ENCODE data around the gene MOB1B. TPM values are rescaled to one million over a fixed set of nuclear protein-coding genes. Genes with fewer than 3 reads are reported as not detected.

Gene MOB1B
- total RNA-seq, 1 experiment from 2014 or later = 33.2 TPM

DNA sequence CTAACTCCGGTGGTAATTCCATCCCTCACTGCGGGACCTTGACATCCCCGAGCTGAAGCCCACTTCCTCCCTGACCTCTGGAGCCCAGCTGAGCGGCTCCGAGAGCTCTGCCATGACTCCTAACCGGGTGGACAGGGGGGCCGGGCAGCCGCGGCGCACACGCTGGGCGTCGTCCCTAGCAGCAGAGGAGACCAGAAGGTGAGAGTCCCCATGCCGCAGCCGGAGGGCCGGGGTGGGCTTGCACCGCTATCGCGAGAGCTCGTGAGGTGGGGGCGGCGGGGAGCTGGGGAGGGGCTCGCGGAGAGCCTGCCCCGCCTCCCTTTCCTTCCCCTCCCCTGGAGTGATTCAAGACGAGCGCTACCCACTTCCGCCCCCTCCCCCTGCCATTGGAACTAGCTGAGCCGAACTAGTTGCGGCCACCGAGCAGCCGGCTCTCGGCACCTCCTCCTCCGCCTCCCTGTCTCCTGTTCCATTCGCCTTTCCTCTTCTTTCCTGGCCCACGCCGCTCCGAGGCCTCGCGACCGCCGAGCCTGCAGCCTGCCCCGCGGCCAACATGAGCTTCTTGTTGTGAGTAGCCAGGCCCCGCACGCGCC, at the start of gene MOB1B (continued):
- TF ChIP-seq, protein P1, sequence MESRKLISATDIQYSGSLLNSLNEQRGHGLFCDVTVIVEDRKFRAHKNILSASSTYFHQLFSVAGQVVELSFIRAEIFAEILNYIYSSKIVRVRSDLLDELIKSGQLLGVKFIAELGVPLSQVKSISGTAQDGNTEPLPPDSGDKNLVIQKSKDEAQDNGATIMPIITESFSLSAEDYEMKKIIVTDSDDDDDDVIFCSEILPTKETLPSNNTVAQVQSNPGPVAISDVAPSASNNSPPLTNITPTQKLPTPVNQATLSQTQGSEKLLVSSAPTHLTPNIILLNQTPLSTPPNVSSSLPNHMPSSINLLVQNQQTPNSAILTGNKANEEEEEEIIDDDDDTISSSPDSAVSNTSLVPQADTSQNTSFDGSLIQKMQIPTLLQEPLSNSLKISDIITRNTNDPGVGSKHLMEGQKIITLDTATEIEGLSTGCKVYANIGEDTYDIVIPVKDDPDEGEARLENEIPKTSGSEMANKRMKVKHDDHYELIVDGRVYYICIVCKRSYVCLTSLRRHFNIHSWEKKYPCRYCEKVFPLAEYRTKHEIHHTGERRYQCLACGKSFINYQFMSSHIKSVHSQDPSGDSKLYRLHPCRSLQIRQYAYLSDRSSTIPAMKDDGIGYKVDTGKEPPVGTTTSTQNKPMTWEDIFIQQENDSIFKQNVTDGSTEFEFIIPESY (IDR thresholded peaks at IDR 0.05; ENCODE audit: extremely low read depth, insufficient replicate concordance, low read length) = peak; percentile 89
- TF ChIP-seq ZFX (IDR thresholded peaks at IDR 0.05) = peak; percentile 65

GRCh38 chr4:70855464-70855863, 46.7 kb upstream of the MOB1B start:
- ChIA-PET RAD21 (ENCODE audit: low non-redundant PET in 1 of 2, low total read pairs in 2 of 2, uncharacterized antibody in 2 of 2, unreplicated experiment in 2 of 2) (no interaction called here), POLR2A (no interaction called here), CTCF (no interaction called here)
- Histone ChIP-seq H4K20me1 (ENCODE audit: insufficient read depth) (no peaks in the 10 kb centered on the region), H3K9me2 (ENCODE audit: insufficient read depth) (no peaks in the 10 kb centered on the region), H3K4me1 (ENCODE audit: control insufficient read depth in 1 of 2, insufficient read depth in 2 of 2, low read length in 2 of 2) (no peaks in the 10 kb centered on the region), H3K27ac (ENCODE audit: low read depth, low read length) (no peak overlapping the region), H3K79me2 (ENCODE audit: insufficient read depth, low read length) (no peaks in the 10 kb centered on the region), H3K9me3 (ENCODE audit: control insufficient read depth in 1 of 2, insufficient read depth in 1 of 2, low read depth in 1 of 2, low read length in 2 of 2) (no peaks in the 10 kb centered on the region), H2AFZ (ENCODE audit: low read depth, low read length, poor library complexity, severe bottlenecking) (no peak overlapping the region), H3K9ac (ENCODE audit: low read length) (no peak overlapping the region), H3K36me3 (ENCODE audit: control insufficient read depth in 1 of 2, insufficient read depth in 2 of 2, low read length in 2 of 2) (no peaks in the 10 kb centered on the region), H3K4me2 (ENCODE audit: low read length) (no peak overlapping the region), H3K4me3 (replicated peaks in 1 of 2; ENCODE audit: low read depth in 1 of 2, low read length in 2 of 2) (no peak overlapping the region), H3K27me3 (ENCODE audit: insufficient read depth, low read length) (no peaks in the 10 kb centered on the region)
- DNase-seq (ENCODE audit: low read depth, low spot score) (no peak), ATAC-seq (no peak)
- intact Hi-C loops (cut with micrococcal nuclease) = no loop called here
- no TSS peak for BruUV-seq (replicated peaks)
- no peak for TF ChIP-seq ELF1 (IDR thresholded peaks at IDR 0.05; ENCODE audit: borderline replicate concordance, low read depth)
- TF ChIP-seq, protein P2, sequence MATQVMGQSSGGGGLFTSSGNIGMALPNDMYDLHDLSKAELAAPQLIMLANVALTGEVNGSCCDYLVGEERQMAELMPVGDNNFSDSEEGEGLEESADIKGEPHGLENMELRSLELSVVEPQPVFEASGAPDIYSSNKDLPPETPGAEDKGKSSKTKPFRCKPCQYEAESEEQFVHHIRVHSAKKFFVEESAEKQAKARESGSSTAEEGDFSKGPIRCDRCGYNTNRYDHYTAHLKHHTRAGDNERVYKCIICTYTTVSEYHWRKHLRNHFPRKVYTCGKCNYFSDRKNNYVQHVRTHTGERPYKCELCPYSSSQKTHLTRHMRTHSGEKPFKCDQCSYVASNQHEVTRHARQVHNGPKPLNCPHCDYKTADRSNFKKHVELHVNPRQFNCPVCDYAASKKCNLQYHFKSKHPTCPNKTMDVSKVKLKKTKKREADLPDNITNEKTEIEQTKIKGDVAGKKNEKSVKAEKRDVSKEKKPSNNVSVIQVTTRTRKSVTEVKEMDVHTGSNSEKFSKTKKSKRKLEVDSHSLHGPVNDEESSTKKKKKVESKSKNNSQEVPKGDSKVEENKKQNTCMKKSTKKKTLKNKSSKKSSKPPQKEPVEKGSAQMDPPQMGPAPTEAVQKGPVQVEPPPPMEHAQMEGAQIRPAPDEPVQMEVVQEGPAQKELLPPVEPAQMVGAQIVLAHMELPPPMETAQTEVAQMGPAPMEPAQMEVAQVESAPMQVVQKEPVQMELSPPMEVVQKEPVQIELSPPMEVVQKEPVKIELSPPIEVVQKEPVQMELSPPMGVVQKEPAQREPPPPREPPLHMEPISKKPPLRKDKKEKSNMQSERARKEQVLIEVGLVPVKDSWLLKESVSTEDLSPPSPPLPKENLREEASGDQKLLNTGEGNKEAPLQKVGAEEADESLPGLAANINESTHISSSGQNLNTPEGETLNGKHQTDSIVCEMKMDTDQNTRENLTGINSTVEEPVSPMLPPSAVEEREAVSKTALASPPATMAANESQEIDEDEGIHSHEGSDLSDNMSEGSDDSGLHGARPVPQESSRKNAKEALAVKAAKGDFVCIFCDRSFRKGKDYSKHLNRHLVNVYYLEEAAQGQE (IDR thresholded peaks at IDR 0.05; ENCODE audit: low read depth) = no peak
- no peak for TF ChIP-seq RAD21 (IDR thresholded peaks at IDR 0.05; ENCODE audit: low read depth)
- no peak for TF ChIP-seq SP1 (IDR thresholded peaks at IDR 0.05; ENCODE audit: low read depth)
- TF ChIP-seq CBX3 (IDR thresholded peaks at IDR 0.05; ENCODE audit: low read depth) = no peak
- no peak for TF ChIP-seq YY1 (IDR thresholded peaks at IDR 0.05; ENCODE audit: extremely low read depth, insufficient replicate concordance, low read depth, low read length)
- no peak for TF ChIP-seq SIN3A (IDR thresholded peaks at IDR 0.05; ENCODE audit: low read depth)
- TF ChIP-seq, protein P3, sequence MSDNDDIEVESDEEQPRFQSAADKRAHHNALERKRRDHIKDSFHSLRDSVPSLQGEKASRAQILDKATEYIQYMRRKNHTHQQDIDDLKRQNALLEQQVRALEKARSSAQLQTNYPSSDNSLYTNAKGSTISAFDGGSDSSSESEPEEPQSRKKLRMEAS (IDR thresholded peaks at IDR 0.05) = no peak
- no peak for TF ChIP-seq ZFX (IDR thresholded peaks at IDR 0.05)
- TF ChIP-seq SRF (IDR thresholded peaks at IDR 0.05; ENCODE audit: low read depth) = no peak
- TF ChIP-seq POLR2AphosphoS5 (IDR thresholded peaks at IDR 0.05; ENCODE audit: low read depth, low read length) = no peak
- TF ChIP-seq EZH2phosphoT487 (IDR thresholded peaks at IDR 0.05; ENCODE audit: borderline replicate concordance) = no peak
- no peak for TF ChIP-seq FOSL1 (IDR thresholded peaks at IDR 0.05; ENCODE audit: low read depth)
- TF ChIP-seq TCF7L2 (IDR thresholded peaks at IDR 0.05; ENCODE audit: borderline replicate concordance, extremely low read depth, insufficient read depth, insufficient read length) = no peak
- TF ChIP-seq, protein P4, sequence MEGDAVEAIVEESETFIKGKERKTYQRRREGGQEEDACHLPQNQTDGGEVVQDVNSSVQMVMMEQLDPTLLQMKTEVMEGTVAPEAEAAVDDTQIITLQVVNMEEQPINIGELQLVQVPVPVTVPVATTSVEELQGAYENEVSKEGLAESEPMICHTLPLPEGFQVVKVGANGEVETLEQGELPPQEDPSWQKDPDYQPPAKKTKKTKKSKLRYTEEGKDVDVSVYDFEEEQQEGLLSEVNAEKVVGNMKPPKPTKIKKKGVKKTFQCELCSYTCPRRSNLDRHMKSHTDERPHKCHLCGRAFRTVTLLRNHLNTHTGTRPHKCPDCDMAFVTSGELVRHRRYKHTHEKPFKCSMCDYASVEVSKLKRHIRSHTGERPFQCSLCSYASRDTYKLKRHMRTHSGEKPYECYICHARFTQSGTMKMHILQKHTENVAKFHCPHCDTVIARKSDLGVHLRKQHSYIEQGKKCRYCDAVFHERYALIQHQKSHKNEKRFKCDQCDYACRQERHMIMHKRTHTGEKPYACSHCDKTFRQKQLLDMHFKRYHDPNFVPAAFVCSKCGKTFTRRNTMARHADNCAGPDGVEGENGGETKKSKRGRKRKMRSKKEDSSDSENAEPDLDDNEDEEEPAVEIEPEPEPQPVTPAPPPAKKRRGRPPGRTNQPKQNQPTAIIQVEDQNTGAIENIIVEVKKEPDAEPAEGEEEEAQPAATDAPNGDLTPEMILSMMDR (IDR thresholded peaks at IDR 0.05 in 2 of 3, conservative IDR thresholded peaks at IDR 0.05 in 1 of 3; ENCODE audit: borderline replicate concordance in 1 of 3, insufficient read depth in 1 of 3, low read depth in 2 of 3, low read length in 2 of 3) = no peak

Measured in HCT116 (cell line).